ENCODE results near the gene CDK11B.

DNA sequence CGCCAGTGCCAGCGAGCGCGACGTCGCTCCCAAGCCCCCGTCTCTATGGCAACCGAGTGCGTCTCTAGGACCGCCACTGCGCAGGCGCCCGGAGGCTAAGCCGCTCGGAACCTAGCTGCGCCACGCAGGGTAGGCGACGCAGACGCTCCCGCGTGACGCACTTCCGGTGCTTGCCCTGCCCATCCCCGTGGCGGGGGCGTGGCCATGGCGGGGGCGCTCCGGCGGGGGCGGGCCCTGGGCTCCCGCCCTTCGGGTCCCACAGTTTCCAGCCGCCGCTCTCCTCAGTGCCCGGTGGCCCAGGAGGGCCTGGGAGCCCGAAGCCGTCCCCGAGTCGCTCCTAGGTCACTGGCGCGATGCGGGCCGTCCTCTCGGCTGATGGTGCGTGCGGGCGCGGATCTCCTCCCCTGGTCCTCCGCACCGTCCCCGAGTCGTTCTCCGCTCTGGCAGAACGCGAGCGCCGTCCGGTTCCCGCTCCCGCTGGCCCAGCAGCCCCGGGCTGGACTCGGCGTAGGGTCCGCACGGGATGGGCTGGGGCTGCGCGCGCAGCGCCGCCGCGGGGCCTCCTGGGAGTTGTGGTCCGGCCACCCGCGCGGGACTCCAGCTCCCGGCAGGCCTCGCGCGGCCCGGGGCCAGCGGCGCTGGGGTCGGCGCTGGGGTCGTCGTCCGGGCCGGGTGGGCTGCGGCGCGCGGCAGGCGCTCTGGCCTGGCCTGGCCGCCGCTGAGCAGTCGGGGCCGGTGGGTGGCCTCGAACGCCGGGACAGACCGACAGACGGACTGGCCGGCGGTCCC is 43.4 kb downstream of the CDK11B start, which contains the start of gene MIB2:
- peak; percentile 86 for TF ChIP-seq POLR2AphosphoS5 (IDR thresholded peaks at IDR 0.05; ENCODE audit: low read depth, low read length)
- TF ChIP-seq SIN3A (IDR thresholded peaks at IDR 0.05; ENCODE audit: borderline replicate concordance, insufficient read depth, low read length): 0 out of 2 replicates have a peak, but pooled peaks have one; percentile 33
- peak; percentile 40; the same call in 1 of the 2 replicates for TF ChIP-seq TAF1 (IDR thresholded peaks at IDR 0.05; ENCODE audit: borderline replicate concordance, insufficient read depth, low read length)
- TF ChIP-seq, protein P1, sequence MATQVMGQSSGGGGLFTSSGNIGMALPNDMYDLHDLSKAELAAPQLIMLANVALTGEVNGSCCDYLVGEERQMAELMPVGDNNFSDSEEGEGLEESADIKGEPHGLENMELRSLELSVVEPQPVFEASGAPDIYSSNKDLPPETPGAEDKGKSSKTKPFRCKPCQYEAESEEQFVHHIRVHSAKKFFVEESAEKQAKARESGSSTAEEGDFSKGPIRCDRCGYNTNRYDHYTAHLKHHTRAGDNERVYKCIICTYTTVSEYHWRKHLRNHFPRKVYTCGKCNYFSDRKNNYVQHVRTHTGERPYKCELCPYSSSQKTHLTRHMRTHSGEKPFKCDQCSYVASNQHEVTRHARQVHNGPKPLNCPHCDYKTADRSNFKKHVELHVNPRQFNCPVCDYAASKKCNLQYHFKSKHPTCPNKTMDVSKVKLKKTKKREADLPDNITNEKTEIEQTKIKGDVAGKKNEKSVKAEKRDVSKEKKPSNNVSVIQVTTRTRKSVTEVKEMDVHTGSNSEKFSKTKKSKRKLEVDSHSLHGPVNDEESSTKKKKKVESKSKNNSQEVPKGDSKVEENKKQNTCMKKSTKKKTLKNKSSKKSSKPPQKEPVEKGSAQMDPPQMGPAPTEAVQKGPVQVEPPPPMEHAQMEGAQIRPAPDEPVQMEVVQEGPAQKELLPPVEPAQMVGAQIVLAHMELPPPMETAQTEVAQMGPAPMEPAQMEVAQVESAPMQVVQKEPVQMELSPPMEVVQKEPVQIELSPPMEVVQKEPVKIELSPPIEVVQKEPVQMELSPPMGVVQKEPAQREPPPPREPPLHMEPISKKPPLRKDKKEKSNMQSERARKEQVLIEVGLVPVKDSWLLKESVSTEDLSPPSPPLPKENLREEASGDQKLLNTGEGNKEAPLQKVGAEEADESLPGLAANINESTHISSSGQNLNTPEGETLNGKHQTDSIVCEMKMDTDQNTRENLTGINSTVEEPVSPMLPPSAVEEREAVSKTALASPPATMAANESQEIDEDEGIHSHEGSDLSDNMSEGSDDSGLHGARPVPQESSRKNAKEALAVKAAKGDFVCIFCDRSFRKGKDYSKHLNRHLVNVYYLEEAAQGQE (IDR thresholded peaks at IDR 0.05; ENCODE audit: insufficient read depth in 1 of 2, low read depth in 2 of 2, low read length in 2 of 2): no peak

Data from PFSK-1 (cell line).